K562 (cell line): ENCODE measurements around the gene ARSD. TPM values are rescaled to one million over a fixed set of nuclear protein-coding genes. Genes with fewer than 3 reads are reported as not detected.
A peak's percentile ranks its signal among the peaks of the same experiment; 100 is the strongest.

ENCODE experiments used
- ARID1B ChIP-seq: fragments of 450-650 bp; IDR thresholded peaks from 2 replicates; pipeline ENCODE4 v1.6.1; 2016; ENCODE audit warnings: antibody characterized with exemption, mild to moderate bottlenecking, inconsistent platforms
- CBFA2T3 ChIP-seq: fragments of 450-650 bp; IDR thresholded peaks from 2 replicates; pipeline ENCODE4 v1.6.1; 2017
- CTBP1 ChIP-seq: fragments of 450-650 bp; IDR thresholded peaks from 2 replicates; pipeline ENCODE4 v1.6.1; 2016; ENCODE audit warnings: borderline replicate concordance
- CXXC5 ChIP-seq: fragments of 250-450 bp; sonication (Bioruptor Pico); IDR thresholded peaks from 2 replicates; pipeline ENCODE4 v1.8.0; 2022; ENCODE audit warnings: inconsistent platforms, mild to moderate bottlenecking, moderate library complexity
- EP400 ChIP-seq: fragments of 450-650 bp; IDR thresholded peaks from 2 replicates; pipeline ENCODE4 v1.6.1; 2017; ENCODE audit warnings: antibody characterized with exemption, mild to moderate bottlenecking, moderate library complexity
- GTF2E2 ChIP-seq: fragments of 200-800 bp; sonication (Bioruptor generic); IDR thresholded peaks from 2 replicates; pipeline ENCODE4 v1.6.1; 2016; ENCODE audit warnings: missing genetic modification characterization, missing compliant biosample characterization
- MLLT1 ChIP-seq, 2 experiments: fragments of 450-650 bp; IDR thresholded peaks; 2 replicates each; pipeline ENCODE4 v1.6.1; 2016
- NCOA1 ChIP-seq: fragments of 450-650 bp; IDR thresholded peaks from 2 replicates; pipeline ENCODE4 v1.6.1; 2016; ENCODE audit warnings: low read depth
- NFRKB ChIP-seq: fragments of 450-650 bp; IDR thresholded peaks from 2 replicates; pipeline ENCODE4 v1.6.1; 2016; ENCODE audit warnings: low read depth
- OTX1 ChIP-seq: fragments of 450-650 bp; formaldehyde crosslinking; IDR thresholded peaks from 2 replicates; pipeline ENCODE4 v1.4.0; 2022; ENCODE audit warnings: mild to moderate bottlenecking
- POLR2H ChIP-seq: IDR thresholded peaks from 2 replicates; pipeline ENCODE4 v1.6.1; 2016; ENCODE audit warnings: missing genetic modification characterization, low read depth, mild to moderate bottlenecking, control low read depth, missing compliant biosample characterization, moderate library complexity
- RFX1 ChIP-seq: fragments of 450-650 bp; IDR thresholded peaks from 2 replicates; pipeline ENCODE4 v1.6.1; 2016; ENCODE audit warnings: mild to moderate bottlenecking, moderate library complexity
- SMAD4 ChIP-seq: fragments of 250-450 bp; sonication (Bioruptor Pico); conservative IDR thresholded peaks from 2 replicates; pipeline ENCODE4 v1.8.0; 2021; ENCODE audit warnings: inconsistent platforms, mild to moderate bottlenecking, moderate library complexity
- STAT5A ChIP-seq: IDR thresholded peaks from 2 replicates; pipeline ENCODE4 v1.6.1; 2012; ENCODE audit warnings: low read length, inconsistent platforms, borderline replicate concordance
- SUPT5H ChIP-seq: fragments of 450-650 bp; IDR thresholded peaks from 2 replicates; pipeline ENCODE4 v1.6.1; 2016
- polyA plus RNA-seq, 8 experiments: library from polyadenylated mRNA; depleted of rRNA in 4 of 8; stranded (reverse) in 5 of 8; unstranded in 3 of 8; fragments of >200 nt; fragmentation: Nextera tagmentation in 2 of 8; fragmentation: Illumina TruSeq in 1 of 8; extraction: Ambion mirVana in 2 of 8; extraction: Trizol in 1 of 8; gene quantifications; 2 replicates each; pipeline versions ENCODE4 v1.2.1 to v1.2.3, GENCODE V29; 2011 to 2014; ENCODE audit warnings: inconsistent platforms in 1 of 8, missing spikeins in 1 of 8
- total RNA-seq, 7 experiments: library from RNA; depleted of rRNA in 6 of 7; stranded (reverse); fragments of >200 nt in 6 of 7; fragmentation: Illumina TruSeq in 2 of 7; extraction: Trizol in 2 of 7; gene quantifications; 2 replicates each; pipeline versions ENCODE4 v1.2.1 to v1.2.3, GENCODE V29; 2011 to 2021; ENCODE audit warnings: low replicate concordance in 1 of 7

The ARSD gene
- total and polyA plus RNA-seq, 9 of the 15 experiments (the other 6 are each of a cell fraction or from before 2014, with no cell fraction given), result 0.05 to 0.23 (median 0.09) TPM; not detected in 1

DNA sequence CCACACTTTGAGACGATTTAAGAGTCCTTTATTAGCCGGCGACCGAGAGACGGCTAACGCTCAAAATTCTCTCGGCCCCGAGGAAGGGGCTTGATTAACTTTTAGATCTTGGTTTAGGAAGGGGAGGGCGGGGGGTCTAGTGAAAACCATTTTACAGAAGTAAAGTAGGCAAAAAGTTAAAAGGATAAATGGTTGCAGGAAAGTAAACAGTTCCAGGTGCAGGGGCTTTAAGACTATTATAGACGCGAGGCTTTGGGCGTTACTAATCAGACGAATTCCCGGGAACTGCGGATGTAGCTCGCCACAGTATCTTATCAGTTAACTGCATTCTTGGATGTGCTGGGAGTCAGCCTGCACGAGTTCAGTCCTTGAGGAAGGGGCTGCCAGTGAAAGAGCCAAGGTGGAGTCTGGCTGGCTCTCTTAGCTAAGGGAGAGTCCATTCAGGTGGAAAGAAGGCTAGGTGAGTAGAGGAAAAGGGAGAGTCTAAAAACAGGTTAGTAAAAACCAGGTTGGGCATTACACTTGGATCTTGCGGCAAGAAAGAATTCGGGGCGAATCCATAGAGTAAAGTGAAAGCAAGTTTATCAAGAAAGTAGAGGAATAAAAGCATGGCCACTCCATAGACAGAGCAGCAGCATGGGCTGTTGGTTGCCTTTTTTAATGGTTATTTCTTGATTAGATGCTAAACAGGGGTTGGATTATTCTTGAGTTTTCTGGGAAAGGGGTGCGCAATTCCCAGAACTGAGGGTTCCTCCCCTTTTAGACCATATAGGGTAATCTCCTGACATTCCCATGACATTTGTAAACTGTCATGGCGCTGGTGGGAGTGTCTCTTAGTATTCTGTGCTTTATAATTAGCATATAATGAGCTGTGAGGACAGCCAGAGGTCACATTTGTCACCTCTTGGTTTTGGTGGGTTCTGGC, 38.3 kb downstream of the ARSD start (continued):
- peak; percentile 33 for TF ChIP-seq NFRKB
- TF ChIP-seq CTBP1, result peak; percentile 45; the same call in 1 of the 2 replicates
- TF ChIP-seq POLR2H (tag), result peak; percentile 78
- TF ChIP-seq RFX1, result peak; percentile 53
- TF ChIP-seq OTX1 (CRISPR knock-in tag), result 0 out of 2 replicates have a peak, but pooled peaks have one; percentile 32
- TF ChIP-seq SMAD4 (CRISPR knock-in tag), result 0 out of 2 replicates have a peak, but pooled peaks have one; percentile 36
- TF ChIP-seq CBFA2T3, result 0 out of 2 replicates have a peak, but pooled peaks have one; percentile 4
- peak; percentile 58; the same call in 1 of the 2 replicates for TF ChIP-seq GTF2E2 (tag)
- peak; percentile 53; the same call in 1 of the 2 replicates for TF ChIP-seq STAT5A
- peak; percentile 36; the same call in 1 of the 2 replicates for TF ChIP-seq SUPT5H
- TF ChIP-seq CXXC5 (CRISPR knock-in tag), result 0 out of 2 replicates have a peak, but pooled peaks have one; percentile 23
- TF ChIP-seq ARID1B, result peak; percentile 55
- 0 out of 2 replicates have a peak, but pooled peaks have one; percentile 49 for TF ChIP-seq NCOA1
- peak in 1 of 2 experiments; percentile 47; a peak in 1 of 4 replicates for TF ChIP-seq MLLT1 (IDR thresholded peaks at IDR 0.05)
- peak; percentile 60; the same call in 1 of the 2 replicates for TF ChIP-seq EP400
- TF ChIP-seq, all 486 proteins: peak for 27; not testable (repeated sequence) for 459
